ENCODE data around the gene SMOC2.

Gene SMOC2

DNA sequence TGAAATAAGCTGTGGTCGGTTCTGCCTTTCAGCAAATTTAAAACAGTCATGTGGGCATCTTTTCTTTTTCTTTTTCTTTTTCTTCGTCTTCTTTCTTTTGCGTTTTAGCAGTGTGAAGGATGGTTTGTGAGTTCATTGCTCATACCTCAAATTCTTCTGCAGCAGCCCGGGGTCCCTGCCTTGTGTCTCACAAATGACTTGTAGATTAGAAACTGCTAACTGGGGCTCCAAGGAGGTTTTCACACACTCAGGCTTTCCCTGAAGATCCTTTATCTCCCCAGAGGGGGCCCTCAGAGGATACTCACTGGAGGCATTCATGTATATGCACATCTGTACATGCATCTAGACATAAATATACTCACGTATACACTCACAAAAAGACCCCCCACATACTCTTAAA is 1.7 kb downstream of the SMOC2 start:
- no peaks in the 10 kb centered on the region for H3K36me3 ChIP-seq
- H3K4me1 ChIP-seq = no peaks in the 10 kb centered on the region
- TF ChIP-seq CTCF (IDR thresholded peaks at IDR 0.05; ENCODE audit: low read depth, low read length) = no peak
- H3K27me3 ChIP-seq = peaks cover 49% of the 10 kb centered on the region
- H3K4me3 ChIP-seq (ENCODE audit: low read depth, low read length) = no peak overlapping the region
- no peak for DNase-seq
- H3K9me3 ChIP-seq = no peaks in the 10 kb centered on the region

DNA sequence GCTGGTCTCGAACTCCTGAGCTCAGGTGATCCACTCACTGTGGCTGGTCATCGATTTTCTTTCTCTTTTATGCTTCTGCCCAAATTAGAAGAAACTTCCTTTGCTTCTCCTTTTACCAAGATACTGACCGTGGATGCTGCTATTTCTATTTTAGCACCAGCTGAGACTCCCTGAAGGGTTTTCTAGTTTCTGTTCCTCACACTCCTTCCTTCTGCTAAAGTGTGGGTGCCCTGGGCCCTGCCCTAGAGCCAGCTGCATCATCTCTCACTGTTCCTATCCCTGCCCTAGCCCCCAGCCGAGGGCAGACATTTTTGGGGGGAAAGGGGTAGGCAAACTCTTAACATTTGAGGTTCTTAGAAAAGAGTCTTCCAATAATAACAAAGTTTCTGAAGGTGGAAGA is 6.3 kb downstream of the SMOC2 start:
- DNase-seq = no peak
- Histone ChIP-seq H3K27me3 (peaks cover 10% of the 10 kb centered on the region), H3K4me1 (no peaks in the 10 kb centered on the region), H3K4me3 (ENCODE audit: low read depth, low read length) (no peak overlapping the region), H3K36me3 (no peaks in the 10 kb centered on the region), H3K9me3 (no peaks in the 10 kb centered on the region)
- no peak for TF ChIP-seq CTCF (IDR thresholded peaks at IDR 0.05; ENCODE audit: low read depth, low read length)

DNA sequence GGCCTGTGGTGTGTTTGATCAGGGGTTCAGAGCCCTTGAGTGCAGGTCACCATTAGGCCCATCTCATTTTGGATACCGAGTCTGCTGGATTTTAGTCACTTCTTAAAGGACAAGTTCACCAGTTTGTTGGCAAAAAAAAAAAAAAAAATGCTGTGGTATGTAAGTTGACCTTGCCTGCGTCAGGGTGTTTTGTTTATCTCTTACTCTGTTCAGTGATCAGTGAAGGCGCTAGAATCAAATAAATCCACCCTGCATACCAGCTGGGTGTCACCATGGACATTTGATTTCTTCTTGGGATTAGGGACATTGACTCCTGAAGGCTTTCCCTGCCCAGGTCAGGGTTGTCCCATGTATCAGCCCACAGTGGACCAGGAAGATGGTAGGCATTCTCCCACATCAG is 6.7 kb downstream of the SMOC2 start:
- Histone ChIP-seq H3K36me3 (no peaks in the 10 kb centered on the region), H3K4me1 (no peaks in the 10 kb centered on the region), H3K27me3 (peaks cover 6% of the 10 kb centered on the region), H3K9me3 (no peaks in the 10 kb centered on the region), H3K4me3 (ENCODE audit: low read depth, low read length) (no peak overlapping the region)
- no peak for DNase-seq
- no peak for TF ChIP-seq CTCF (IDR thresholded peaks at IDR 0.05; ENCODE audit: low read depth, low read length)

- TF ChIP-seq CTCF (IDR thresholded peaks at IDR 0.05; ENCODE audit: low read depth, low read length) = no peak
- Histone ChIP-seq H3K27me3 (peaks cover 2% of the 10 kb centered on the region), H3K4me1 (no peaks in the 10 kb centered on the region), H3K36me3 (no peaks in the 10 kb centered on the region), H3K9me3 (no peaks in the 10 kb centered on the region), H3K4me3 (ENCODE audit: low read depth, low read length) (no peak overlapping the region)
- no peak for DNase-seq
These were observed 7.4 kb downstream of the SMOC2 start for GRCh38 chr6:168448243-168448855.

DNA sequence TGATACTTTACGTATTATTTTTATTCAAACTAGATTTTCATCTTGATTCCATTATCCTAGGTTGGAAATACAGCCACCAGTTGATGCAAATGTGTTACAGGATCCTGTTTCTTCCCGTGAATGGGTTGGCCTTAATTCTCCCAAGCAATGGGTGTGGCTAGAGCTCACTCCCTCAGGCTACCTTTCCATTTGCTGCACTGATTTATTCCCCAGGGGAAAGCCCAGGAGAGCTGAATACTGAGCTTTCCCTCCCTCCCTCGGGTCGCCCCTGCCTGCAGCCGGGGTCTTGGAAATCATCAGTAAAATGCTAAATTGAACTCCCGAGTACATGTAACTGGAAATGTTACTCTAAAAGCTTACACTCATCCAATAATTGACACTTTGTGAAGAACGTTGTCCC is 9.9 kb downstream of the SMOC2 start:
- DNase-seq = no peak
- Histone ChIP-seq H3K36me3 (no peaks in the 10 kb centered on the region), H3K27me3 (no peaks in the 10 kb centered on the region; the same call in 1 of the 2 replicates), H3K4me3 (ENCODE audit: low read depth, low read length) (no peak overlapping the region), H3K4me1 (no peaks in the 10 kb centered on the region), H3K9me3 (no peaks in the 10 kb centered on the region)
- no peak for TF ChIP-seq CTCF (IDR thresholded peaks at IDR 0.05; ENCODE audit: low read depth, low read length)

GRCh38 chr6:168451805-168452517 is 11.0 kb downstream of the SMOC2 start:
- peak; percentile 28; the same call in 1 of the 2 replicates for TF ChIP-seq CTCF (IDR thresholded peaks at IDR 0.05; ENCODE audit: low read depth, low read length)
- no peaks in the 10 kb centered on the region for H3K4me1 ChIP-seq
- no peaks in the 10 kb centered on the region for H3K9me3 ChIP-seq
- no peaks in the 10 kb centered on the region; the same call in 1 of the 2 replicates for H3K27me3 ChIP-seq
- no peak for DNase-seq
- no peaks in the 10 kb centered on the region for H3K36me3 ChIP-seq
- H3K4me3 ChIP-seq (ENCODE audit: low read depth, low read length) = no peak overlapping the region

Data from BE2C (cell line).